Left ventricle myocardium inferior (tissue), 1 donor: ENCODE data around the gene HOXA3. TPM values are rescaled to one million over a fixed set of nuclear protein-coding genes. Genes with fewer than 3 reads are reported as not detected.
A peak's percentile ranks its signal among the peaks of the same experiment; 100 is the strongest.

Source experiments
- DNase-seq: peaks from one replicate; pipeline ENCODE4 v3.0.0-alpha.2; 2020
- H3K27ac ChIP-seq: fragments of 200-600 bp; replicated peaks from 2 replicates; pipeline ENCODE4 v1.8.0; 2021
- H3K27me3 ChIP-seq: fragments of 200-600 bp; 2 replicates; pipeline ENCODE4 v1.8.0; 2021; ENCODE audit warnings: low read depth
- H3K36me3 ChIP-seq: fragments of 200-600 bp; 2 replicates; pipeline ENCODE4 v1.8.0; 2021
- H3K4me1 ChIP-seq: fragments of 200-600 bp; 2 replicates; pipeline ENCODE4 v1.8.0; 2021
- H3K4me3 ChIP-seq: fragments of 200-600 bp; 2 replicates; pipeline ENCODE4 v1.8.0; 2021; ENCODE audit warnings: mild to moderate bottlenecking, moderate library complexity
- H3K9me3 ChIP-seq: fragments of 200-600 bp; replicated peaks from 2 replicates; pipeline ENCODE4 v1.8.0; 2021
- intact Hi-C: fragments of 100-400 bp; cut with micrococcal nuclease; formaldehyde crosslinking; loops from one replicate; pipeline ENCODE4 v1.11.0; 2022
- total RNA-seq: library from RNA; stranded (reverse); fragmentation: NEBNext Ultra II Directional; extraction: Animal tissue kit (Norgen Biotek cat#: 25700); gene quantifications from one replicate; pipeline ENCODE4 v1.2.1, GENCODE V29; 2021
- TF ChIP-seq, protein P1 (sequence below): fragments of 200-600 bp; IDR thresholded peaks from 2 replicates; pipeline ENCODE4 v1.8.0; 2021; ENCODE audit warnings: antibody characterized with exemption, mild to moderate bottlenecking, borderline replicate concordance
- donor health status: DM: no; HTN: yes; CAD: no; lungs with severe emphysema.

HOXA3 gene
- total RNA-seq, 1 donor from 2014 or later = not detected

GRCh38 chr7:27131390-27131819 is 21.0 kb downstream of the HOXA3 start:
- intact Hi-C loops = no loop called here
- H3K4me1 ChIP-seq = peaks cover 10% of the 10 kb centered on the region
- H3K36me3 ChIP-seq = no peaks in the 10 kb centered on the region
- DNase-seq = no peak
- TF ChIP-seq, protein P1, sequence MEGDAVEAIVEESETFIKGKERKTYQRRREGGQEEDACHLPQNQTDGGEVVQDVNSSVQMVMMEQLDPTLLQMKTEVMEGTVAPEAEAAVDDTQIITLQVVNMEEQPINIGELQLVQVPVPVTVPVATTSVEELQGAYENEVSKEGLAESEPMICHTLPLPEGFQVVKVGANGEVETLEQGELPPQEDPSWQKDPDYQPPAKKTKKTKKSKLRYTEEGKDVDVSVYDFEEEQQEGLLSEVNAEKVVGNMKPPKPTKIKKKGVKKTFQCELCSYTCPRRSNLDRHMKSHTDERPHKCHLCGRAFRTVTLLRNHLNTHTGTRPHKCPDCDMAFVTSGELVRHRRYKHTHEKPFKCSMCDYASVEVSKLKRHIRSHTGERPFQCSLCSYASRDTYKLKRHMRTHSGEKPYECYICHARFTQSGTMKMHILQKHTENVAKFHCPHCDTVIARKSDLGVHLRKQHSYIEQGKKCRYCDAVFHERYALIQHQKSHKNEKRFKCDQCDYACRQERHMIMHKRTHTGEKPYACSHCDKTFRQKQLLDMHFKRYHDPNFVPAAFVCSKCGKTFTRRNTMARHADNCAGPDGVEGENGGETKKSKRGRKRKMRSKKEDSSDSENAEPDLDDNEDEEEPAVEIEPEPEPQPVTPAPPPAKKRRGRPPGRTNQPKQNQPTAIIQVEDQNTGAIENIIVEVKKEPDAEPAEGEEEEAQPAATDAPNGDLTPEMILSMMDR = no peak
- peaks cover 100% of the 10 kb centered on the region for H3K27me3 ChIP-seq
- no peak overlapping the region for H3K27ac ChIP-seq
- no peaks in the 10 kb centered on the region for H3K9me3 ChIP-seq
- peak overlapping the region; percentile 67 for H3K4me3 ChIP-seq

GRCh38 chr7:27130540-27131389 is 21.6 kb downstream of the HOXA3 start, which contains the start of gene HOXA4:
Gene HOXA4 (minus strand): TSS chr7:27130757. CDS start chr7:27130733, 24 bp downstream.
- peak within 1 kb of the TSS; percentile 77 for H3K27ac ChIP-seq
- H3K9me3 ChIP-seq = no peaks in the 10 kb centered on the region
- peaks cover 10% of the 10 kb centered on the region for H3K4me1 ChIP-seq
- peak; percentile 76 for DNase-seq
- intact Hi-C loops = no loop called here
- H3K27me3 ChIP-seq = peaks cover 100% of the 10 kb centered on the region
- H3K36me3 ChIP-seq = no peaks in the 10 kb centered on the region
- peak within 1 kb of the TSS; percentile 67 for H3K4me3 ChIP-seq
- TF ChIP-seq, protein P1 = no peak

DNA sequence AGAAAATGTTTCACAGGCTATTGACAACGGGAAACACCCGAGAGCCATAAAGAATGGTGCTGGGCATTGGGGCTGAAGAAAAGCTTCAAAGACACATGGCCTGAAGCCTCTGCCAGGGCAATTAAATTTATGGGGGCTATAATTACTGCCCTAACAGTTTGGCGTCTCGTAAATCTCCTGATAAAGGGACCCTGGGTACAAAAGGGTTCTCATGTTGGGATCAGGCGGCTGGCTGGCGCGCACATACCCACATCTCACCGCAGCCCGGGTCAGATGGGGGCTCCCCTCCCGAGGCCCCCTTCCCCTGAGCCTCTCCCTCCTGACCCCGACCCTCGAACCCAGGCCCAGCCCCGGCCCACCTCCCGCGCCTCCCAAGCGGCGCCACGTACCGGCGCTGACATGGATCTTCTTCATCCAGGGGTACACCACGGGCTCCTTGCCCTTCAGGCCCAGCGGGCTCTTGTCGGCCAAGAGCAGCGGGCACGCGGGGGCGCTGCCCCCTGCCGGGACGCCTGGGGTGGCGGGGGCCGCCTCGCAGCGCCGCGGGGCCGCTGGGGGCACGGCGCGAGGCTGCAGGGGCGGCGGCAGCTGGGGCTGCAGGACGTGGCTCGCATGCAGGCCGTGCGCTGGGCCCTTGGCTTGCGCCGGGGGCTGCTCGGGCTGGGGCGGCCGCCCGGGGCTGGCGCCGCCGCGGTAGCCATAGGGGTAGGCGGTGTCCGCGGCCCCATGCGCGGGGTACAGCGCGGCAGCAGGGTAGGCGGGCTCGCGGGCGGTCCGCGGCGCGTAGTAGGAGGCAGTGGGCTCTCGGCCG is 22.4 kb downstream of the HOXA3 start:
- H3K27me3 ChIP-seq = peaks cover 100% of the 10 kb centered on the region
- DNase-seq = no peak
- intact Hi-C loops = no loop called here
- TF ChIP-seq, protein P1 = peak; percentile 16
- H3K27ac ChIP-seq = peak overlapping the region; percentile 77
- H3K4me3 ChIP-seq = peak overlapping the region; percentile 67
- no peaks in the 10 kb centered on the region for H3K36me3 ChIP-seq
- H3K9me3 ChIP-seq = no peaks in the 10 kb centered on the region
- peaks cover 10% of the 10 kb centered on the region for H3K4me1 ChIP-seq

GRCh38 chr7:27128776-27129728 is 23.3 kb downstream of the HOXA3 start:
- Histone ChIP-seq H3K4me1 (peaks cover 10% of the 10 kb centered on the region), H3K27ac (no peak overlapping the region), H3K9me3 (no peaks in the 10 kb centered on the region), H3K36me3 (no peaks in the 10 kb centered on the region), H3K27me3 (peaks cover 100% of the 10 kb centered on the region), H3K4me3 (peak overlapping the region; percentile 67)
- no peak for DNase-seq
- TF ChIP-seq, protein P1 = no peak
- intact Hi-C loops = no loop called here

DNA sequence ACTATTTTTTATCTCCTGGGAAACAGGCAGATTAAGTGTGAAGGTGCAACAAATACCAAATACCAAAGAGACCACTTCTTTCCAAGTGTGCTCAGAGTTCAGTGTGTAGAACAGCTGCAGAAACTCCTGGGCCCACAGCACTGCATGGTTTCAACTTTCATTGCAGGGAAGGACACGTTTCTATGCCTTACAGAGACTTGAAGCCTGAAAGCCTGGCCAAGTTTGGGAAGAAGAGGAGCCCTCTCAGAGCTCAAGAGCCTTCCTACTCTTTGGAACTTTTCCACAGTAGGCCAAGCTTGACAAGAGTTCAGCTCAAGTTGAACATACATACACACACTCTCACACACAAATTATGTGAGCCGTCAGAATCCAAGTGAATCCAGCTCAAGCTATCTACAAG is 24.3 kb downstream of the HOXA3 start:
- TF ChIP-seq, protein P1 = no peak
- H3K9me3 ChIP-seq = no peaks in the 10 kb centered on the region
- peaks cover 10% of the 10 kb centered on the region for H3K4me1 ChIP-seq
- H3K27ac ChIP-seq = no peak overlapping the region
- DNase-seq = no peak
- peaks cover 100% of the 10 kb centered on the region for H3K27me3 ChIP-seq
- no peaks in the 10 kb centered on the region for H3K36me3 ChIP-seq
- intact Hi-C loops = no loop called here
- H3K4me3 ChIP-seq = no peak overlapping the region
